ENCODE results near the gene DCXR. TPM values are rescaled to one million over a fixed set of nuclear protein-coding genes. Genes with fewer than 3 reads are reported as not detected.

DCXR gene
- total and polyA plus RNA-seq, 2 of the 13 experiments (the other 11 are each of a cell fraction or from before 2014, with no cell fraction given) = 287 to 311 TPM

GRCh38 chr17:82014971-82015310 is 22.6 kb downstream of the DCXR start (continued):
- TF ChIP-seq NR2F2 (IDR thresholded peaks at IDR 0.05; ENCODE audit: borderline replicate concordance, low read depth) (no peak), DPF2 (CRISPR knock-in tag; IDR thresholded peaks at IDR 0.05; ENCODE audit: borderline replicate concordance, low read depth) (0 out of 2 replicates have a peak, but pooled peaks have one; percentile 24), ZC3H13 (CRISPR knock-in tag; IDR thresholded peaks at IDR 0.05) (peak; percentile 4; the same call in 1 of the 2 replicates), PHF20 (CRISPR knock-in tag; IDR thresholded peaks at IDR 0.05) (no peak), ZNF484 (CRISPR knock-in tag; IDR thresholded peaks at IDR 0.05; ENCODE audit: borderline replicate concordance, low read depth) (no peak), AGO2 (optimal IDR thresholded peaks at IDR 0.05; ENCODE audit: low read depth, low read length) (peak; percentile 19), ZNF670 (CRISPR knock-in tag; IDR thresholded peaks at IDR 0.05; ENCODE audit: borderline replicate concordance) (no peak)

DNA sequence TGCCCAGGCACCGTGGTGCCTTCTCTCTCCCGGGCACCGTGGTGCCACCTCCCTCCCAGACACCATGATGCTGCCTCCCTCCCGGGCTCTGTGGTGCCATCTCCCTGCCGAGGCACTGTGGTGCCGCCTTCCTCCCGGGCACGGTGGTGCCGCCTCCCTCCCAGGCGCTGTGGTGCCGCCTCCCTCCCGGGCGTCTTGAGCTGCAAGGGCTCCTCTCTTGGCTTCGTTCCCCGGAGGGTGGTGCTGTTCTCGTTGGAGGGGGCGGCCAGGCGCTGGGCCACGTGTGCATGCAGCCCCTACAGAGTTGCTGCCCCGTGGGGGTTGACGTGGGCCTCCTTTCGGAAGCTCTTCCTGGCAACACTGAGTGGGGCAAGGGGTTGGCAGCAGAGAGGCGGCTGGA is 23.1 kb downstream of the DCXR start:
- in situ Hi-C loops (cut with HindIII; ENCODE audit: extremely low pct_ligation_motif_present, low pct_unique_long_range_greater_than_20kb) = no loop called here
- WGBS (ENCODE audit: low lambda C conversion rate) = 99% methylated on average over 15 of the region's 23 CpGs
- CTCF ChIA-PET (ENCODE audit: low intra/inter-chr PET ratio, low total read pairs) = no interaction called here
- TF ChIP-seq AGO1 (IDR thresholded peaks at IDR 0.05; ENCODE audit: low read depth, low read length, poor library complexity, severe bottlenecking) = peak; percentile 21
- TF ChIP-seq NFKB2 (CRISPR knock-in tag; IDR thresholded peaks at IDR 0.05; ENCODE audit: borderline replicate concordance) = peak; percentile 16; the same call in 1 of the 2 replicates
- TF ChIP-seq, protein P1, sequence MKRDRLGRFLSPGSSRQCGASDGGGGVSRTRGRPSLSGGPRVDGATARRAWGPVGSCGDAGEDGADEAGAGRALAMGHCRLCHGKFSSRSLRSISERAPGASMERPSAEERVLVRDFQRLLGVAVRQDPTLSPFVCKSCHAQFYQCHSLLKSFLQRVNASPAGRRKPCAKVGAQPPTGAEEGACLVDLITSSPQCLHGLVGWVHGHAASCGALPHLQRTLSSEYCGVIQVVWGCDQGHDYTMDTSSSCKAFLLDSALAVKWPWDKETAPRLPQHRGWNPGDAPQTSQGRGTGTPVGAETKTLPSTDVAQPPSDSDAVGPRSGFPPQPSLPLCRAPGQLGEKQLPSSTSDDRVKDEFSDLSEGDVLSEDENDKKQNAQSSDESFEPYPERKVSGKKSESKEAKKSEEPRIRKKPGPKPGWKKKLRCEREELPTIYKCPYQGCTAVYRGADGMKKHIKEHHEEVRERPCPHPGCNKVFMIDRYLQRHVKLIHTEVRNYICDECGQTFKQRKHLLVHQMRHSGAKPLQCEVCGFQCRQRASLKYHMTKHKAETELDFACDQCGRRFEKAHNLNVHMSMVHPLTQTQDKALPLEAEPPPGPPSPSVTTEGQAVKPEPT (CRISPR knock-in tag; IDR thresholded peaks at IDR 0.05; ENCODE audit: low read depth) = 0 out of 2 replicates have a peak, but pooled peaks have one; percentile 48
- TF ChIP-seq, protein P2, sequence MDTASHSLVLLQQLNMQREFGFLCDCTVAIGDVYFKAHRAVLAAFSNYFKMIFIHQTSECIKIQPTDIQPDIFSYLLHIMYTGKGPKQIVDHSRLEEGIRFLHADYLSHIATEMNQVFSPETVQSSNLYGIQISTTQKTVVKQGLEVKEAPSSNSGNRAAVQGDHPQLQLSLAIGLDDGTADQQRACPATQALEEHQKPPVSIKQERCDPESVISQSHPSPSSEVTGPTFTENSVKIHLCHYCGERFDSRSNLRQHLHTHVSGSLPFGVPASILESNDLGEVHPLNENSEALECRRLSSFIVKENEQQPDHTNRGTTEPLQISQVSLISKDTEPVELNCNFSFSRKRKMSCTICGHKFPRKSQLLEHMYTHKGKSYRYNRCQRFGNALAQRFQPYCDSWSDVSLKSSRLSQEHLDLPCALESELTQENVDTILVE (CRISPR knock-in tag; IDR thresholded peaks at IDR 0.05) = no peak
- no peak for TF ChIP-seq ZNF124 (CRISPR knock-in tag; IDR thresholded peaks at IDR 0.05)
- peak; percentile 42 for TF ChIP-seq SRSF4 (IDR thresholded peaks at IDR 0.05; ENCODE audit: low read depth, low read length, poor library complexity, severe bottlenecking)
- TF ChIP-seq, protein P3, sequence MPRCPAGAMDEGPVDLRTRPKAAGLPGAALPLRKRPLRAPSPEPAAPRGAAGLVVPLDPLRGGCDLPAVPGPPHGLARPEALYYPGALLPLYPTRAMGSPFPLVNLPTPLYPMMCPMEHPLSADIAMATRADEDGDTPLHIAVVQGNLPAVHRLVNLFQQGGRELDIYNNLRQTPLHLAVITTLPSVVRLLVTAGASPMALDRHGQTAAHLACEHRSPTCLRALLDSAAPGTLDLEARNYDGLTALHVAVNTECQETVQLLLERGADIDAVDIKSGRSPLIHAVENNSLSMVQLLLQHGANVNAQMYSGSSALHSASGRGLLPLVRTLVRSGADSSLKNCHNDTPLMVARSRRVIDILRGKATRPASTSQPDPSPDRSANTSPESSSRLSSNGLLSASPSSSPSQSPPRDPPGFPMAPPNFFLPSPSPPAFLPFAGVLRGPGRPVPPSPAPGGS (CRISPR knock-in tag; IDR thresholded peaks at IDR 0.05) = no peak
- TF ChIP-seq RBM39 (IDR thresholded peaks at IDR 0.05; ENCODE audit: low read depth, low read length, poor library complexity, severe bottlenecking) = peak; percentile 19
- TF ChIP-seq HNRNPK (IDR thresholded peaks at IDR 0.05; ENCODE audit: low read depth, low read length, poor library complexity, severe bottlenecking) = peak; percentile 61
- TF ChIP-seq HNRNPL (IDR thresholded peaks at IDR 0.05; ENCODE audit: low read depth, low read length) = peak; percentile 95
- TF ChIP-seq ZNF253 (CRISPR knock-in tag; IDR thresholded peaks at IDR 0.05; ENCODE audit: borderline replicate concordance) = no peak

More for the DNA sequence above, 23.1 kb downstream of the DCXR start:
- no TSS peak for BruUV-seq (replicated peaks)
- Histone ChIP-seq H3K9ac (ENCODE audit: insufficient read depth, low read depth, low read length) (peak overlapping the region; percentile 53; the same call in 1 of the 2 replicates), H3K36me3 (replicated peaks in 1 of 2; ENCODE audit: control insufficient read depth in 1 of 2, insufficient read depth in 2 of 2, low read length in 2 of 2) (peaks cover 31 to 36% of the 10 kb centered on the region in 2 experiments), H3K9me3 (ENCODE audit: low read length) (no peaks in the 10 kb centered on the region), H2AFZ (ENCODE audit: low read length) (no peak overlapping the region), H3K27ac (ENCODE audit: extremely low read length, insufficient read depth, low read length) (peak overlapping the region; percentile 68), H3K4me1 (ENCODE audit: insufficient read depth, low read length) (peaks cover 98% of the 10 kb centered on the region), H4K20me1 (ENCODE audit: insufficient read depth, low read length) (no peaks in the 10 kb centered on the region), H3K4me2 (ENCODE audit: low read depth, low read length) (no peak overlapping the region), H3K4me3 (replicated peaks in 1 of 3; ENCODE audit: insufficient read depth in 1 of 3, low read depth in 2 of 3, low read length in 3 of 3) (no peak overlapping the region), H3K79me2 (ENCODE audit: insufficient read depth, low read length) (no peaks in the 10 kb centered on the region), H3K27me3 (ENCODE audit: control insufficient read depth in 1 of 2, insufficient read depth in 2 of 2, low read length in 2 of 2) (no peaks in the 10 kb centered on the region)
- ATAC-seq = no peak
- POLR2A ChIA-PET = interaction anchor here (0.7 to 14.1 kb wide), 4 partner anchors 8 to 54 kb away, joined by 3 to 470 read pairs (median 11); partner anchors contain the start of genes CENPX, LRRC45 and NOTUM
- DNase-seq (ENCODE audit: low spot score) = no peak
- intact Hi-C loops (cut with micrococcal nuclease; ENCODE audit: unreplicated experiment) = no loop called here
- FAIRE-seq = no peak
